Measurements from ENCODE around the gene KIAA1217.

KIAA1217 gene

DNA sequence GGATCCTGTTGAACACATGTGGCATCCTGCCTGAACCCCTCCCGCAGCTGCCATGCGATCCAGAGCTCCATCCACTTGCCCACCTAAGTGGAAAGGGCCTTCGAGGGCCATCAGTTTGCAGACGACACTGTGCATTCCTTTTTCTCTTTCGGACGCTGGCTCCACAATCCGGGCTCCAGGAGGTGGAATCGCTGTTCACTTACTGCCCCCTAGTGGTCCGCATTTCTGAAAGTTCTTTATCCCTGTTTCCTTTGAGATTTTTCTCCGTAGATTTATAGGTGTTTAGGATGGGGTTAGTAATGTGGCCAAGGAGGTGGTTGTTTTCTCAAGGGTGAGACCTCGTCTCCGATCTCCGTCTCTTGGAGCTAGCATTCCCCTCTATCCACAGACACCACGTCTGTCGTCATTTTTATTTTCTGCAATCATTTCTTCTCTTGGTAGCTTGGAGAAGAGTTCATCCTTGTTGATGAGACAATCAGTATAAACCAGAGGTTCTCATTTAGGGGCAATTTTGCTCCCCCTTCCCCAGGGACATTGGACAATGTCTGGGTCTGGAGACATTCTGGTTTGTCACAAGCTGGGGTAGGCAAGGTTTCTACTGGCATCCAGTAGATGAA, 310.2 kb downstream of the KIAA1217 start:
- no peaks in the 10 kb centered on the region for H3K9me3 ChIP-seq (ENCODE audit: control insufficient read depth, insufficient read depth, low read depth, low read length)
- H3K27ac ChIP-seq (ENCODE audit: extremely low read depth, low read depth, low read length) = no peak overlapping the region
- TF ChIP-seq HOXA7 (CRISPR knock-in tag; IDR thresholded peaks at IDR 0.05; ENCODE audit: borderline replicate concordance) (no peak), BCL11A (tag by site-specific recombination; IDR thresholded peaks at IDR 0.05; ENCODE audit: low read depth) (no peak), ZNF521 (tag by site-specific recombination; IDR thresholded peaks at IDR 0.05) (no peak), ZNF785 (tag by site-specific recombination; IDR thresholded peaks at IDR 0.05) (no peak), ZBTB8A (tag by site-specific recombination; IDR thresholded peaks at IDR 0.05) (no peak), KLF10 (tag by site-specific recombination; IDR thresholded peaks at IDR 0.05) (no peak), WT1 (tag by site-specific recombination; IDR thresholded peaks at IDR 0.05) (no peak), ZNF654 (tag by site-specific recombination; IDR thresholded peaks at IDR 0.05; ENCODE audit: low read depth) (peak; percentile 81), ZNF169 (tag by site-specific recombination; IDR thresholded peaks at IDR 0.05) (no peak), YY2 (tag by site-specific recombination; IDR thresholded peaks at IDR 0.05) (no peak), ZNF121 (tag by site-specific recombination; IDR thresholded peaks at IDR 0.05) (no peak), ZFP3 (tag by site-specific recombination; IDR thresholded peaks at IDR 0.05; ENCODE audit: low read depth) (no peak), GLIS2 (tag by site-specific recombination; IDR thresholded peaks at IDR 0.05) (no peak), ZNF366 (tag by site-specific recombination; conservative IDR thresholded peaks at IDR 0.05) (0 out of 2 replicates have a peak, but pooled peaks have one; percentile 10), ZSCAN16 (tag by site-specific recombination; IDR thresholded peaks at IDR 0.05) (no peak), ZNF837 (tag by site-specific recombination; IDR thresholded peaks at IDR 0.05) (no peak)
- TF ChIP-seq, protein P1, sequence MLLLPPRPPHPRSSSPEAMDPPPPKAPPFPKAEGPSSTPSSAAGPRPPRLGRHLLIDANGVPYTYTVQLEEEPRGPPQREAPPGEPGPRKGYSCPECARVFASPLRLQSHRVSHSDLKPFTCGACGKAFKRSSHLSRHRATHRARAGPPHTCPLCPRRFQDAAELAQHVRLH (tag by site-specific recombination; IDR thresholded peaks at IDR 0.05) = no peak
- TF ChIP-seq, protein P2, sequence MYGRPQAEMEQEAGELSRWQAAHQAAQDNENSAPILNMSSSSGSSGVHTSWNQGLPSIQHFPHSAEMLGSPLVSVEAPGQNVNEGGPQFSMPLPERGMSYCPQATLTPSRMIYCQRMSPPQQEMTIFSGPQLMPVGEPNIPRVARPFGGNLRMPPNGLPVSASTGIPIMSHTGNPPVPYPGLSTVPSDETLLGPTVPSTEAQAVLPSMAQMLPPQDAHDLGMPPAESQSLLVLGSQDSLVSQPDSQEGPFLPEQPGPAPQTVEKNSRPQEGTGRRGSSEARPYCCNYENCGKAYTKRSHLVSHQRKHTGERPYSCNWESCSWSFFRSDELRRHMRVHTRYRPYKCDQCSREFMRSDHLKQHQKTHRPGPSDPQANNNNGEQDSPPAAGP (tag by site-specific recombination; IDR thresholded peaks at IDR 0.05) = no peak
- TF ChIP-seq, protein P3, sequence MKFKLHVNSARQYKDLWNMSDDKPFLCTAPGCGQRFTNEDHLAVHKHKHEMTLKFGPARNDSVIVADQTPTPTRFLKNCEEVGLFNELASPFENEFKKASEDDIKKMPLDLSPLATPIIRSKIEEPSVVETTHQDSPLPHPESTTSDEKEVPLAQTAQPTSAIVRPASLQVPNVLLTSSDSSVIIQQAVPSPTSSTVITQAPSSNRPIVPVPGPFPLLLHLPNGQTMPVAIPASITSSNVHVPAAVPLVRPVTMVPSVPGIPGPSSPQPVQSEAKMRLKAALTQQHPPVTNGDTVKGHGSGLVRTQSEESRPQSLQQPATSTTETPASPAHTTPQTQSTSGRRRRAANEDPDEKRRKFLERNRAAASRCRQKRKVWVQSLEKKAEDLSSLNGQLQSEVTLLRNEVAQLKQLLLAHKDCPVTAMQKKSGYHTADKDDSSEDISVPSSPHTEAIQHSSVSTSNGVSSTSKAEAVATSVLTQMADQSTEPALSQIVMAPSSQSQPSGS (tag by site-specific recombination; IDR thresholded peaks at IDR 0.05; ENCODE audit: low read depth) = no peak
- TF ChIP-seq, protein P4, sequence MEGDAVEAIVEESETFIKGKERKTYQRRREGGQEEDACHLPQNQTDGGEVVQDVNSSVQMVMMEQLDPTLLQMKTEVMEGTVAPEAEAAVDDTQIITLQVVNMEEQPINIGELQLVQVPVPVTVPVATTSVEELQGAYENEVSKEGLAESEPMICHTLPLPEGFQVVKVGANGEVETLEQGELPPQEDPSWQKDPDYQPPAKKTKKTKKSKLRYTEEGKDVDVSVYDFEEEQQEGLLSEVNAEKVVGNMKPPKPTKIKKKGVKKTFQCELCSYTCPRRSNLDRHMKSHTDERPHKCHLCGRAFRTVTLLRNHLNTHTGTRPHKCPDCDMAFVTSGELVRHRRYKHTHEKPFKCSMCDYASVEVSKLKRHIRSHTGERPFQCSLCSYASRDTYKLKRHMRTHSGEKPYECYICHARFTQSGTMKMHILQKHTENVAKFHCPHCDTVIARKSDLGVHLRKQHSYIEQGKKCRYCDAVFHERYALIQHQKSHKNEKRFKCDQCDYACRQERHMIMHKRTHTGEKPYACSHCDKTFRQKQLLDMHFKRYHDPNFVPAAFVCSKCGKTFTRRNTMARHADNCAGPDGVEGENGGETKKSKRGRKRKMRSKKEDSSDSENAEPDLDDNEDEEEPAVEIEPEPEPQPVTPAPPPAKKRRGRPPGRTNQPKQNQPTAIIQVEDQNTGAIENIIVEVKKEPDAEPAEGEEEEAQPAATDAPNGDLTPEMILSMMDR (tag by site-specific recombination; IDR thresholded peaks at IDR 0.05) = peak; percentile 57; the same call in 1 of the 2 replicates
- TF ChIP-seq, protein P5, sequence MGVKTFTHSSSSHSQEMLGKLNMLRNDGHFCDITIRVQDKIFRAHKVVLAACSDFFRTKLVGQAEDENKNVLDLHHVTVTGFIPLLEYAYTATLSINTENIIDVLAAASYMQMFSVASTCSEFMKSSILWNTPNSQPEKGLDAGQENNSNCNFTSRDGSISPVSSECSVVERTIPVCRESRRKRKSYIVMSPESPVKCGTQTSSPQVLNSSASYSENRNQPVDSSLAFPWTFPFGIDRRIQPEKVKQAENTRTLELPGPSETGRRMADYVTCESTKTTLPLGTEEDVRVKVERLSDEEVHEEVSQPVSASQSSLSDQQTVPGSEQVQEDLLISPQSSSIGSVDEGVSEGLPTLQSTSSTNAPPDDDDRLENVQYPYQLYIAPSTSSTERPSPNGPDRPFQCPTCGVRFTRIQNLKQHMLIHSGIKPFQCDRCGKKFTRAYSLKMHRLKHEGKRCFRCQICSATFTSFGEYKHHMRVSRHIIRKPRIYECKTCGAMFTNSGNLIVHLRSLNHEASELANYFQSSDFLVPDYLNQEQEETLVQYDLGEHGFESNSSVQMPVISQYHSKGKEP (tag by site-specific recombination; IDR thresholded peaks at IDR 0.05) = no peak
- TF ChIP-seq, protein P6, sequence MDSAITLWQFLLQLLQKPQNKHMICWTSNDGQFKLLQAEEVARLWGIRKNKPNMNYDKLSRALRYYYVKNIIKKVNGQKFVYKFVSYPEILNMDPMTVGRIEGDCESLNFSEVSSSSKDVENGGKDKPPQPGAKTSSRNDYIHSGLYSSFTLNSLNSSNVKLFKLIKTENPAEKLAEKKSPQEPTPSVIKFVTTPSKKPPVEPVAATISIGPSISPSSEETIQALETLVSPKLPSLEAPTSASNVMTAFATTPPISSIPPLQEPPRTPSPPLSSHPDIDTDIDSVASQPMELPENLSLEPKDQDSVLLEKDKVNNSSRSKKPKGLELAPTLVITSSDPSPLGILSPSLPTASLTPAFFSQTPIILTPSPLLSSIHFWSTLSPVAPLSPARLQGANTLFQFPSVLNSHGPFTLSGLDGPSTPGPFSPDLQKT (IDR thresholded peaks at IDR 0.05; ENCODE audit: borderline replicate concordance, low read depth, low read length) = no peak
- TF ChIP-seq, protein P7, sequence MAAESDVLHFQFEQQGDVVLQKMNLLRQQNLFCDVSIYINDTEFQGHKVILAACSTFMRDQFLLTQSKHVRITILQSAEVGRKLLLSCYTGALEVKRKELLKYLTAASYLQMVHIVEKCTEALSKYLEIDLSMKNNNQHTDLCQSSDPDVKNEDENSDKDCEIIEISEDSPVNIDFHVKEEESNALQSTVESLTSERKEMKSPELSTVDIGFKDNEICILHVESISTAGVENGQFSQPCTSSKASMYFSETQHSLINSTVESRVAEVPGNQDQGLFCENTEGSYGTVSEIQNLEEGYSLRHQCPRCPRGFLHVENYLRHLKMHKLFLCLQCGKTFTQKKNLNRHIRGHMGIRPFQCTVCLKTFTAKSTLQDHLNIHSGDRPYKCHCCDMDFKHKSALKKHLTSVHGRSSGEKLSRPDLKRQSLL (tag by site-specific recombination; IDR thresholded peaks at IDR 0.05) = peak; percentile 67; the same call in 1 of the 2 replicates
- H3K36me3 ChIP-seq (ENCODE audit: control insufficient read depth in 2 of 2, insufficient read depth in 1 of 2, low read length in 2 of 2) = peaks cover 0 to 7% of the 10 kb centered on the region in 2 experiments; a peak in 1 of 3 replicates
- H3K4me1 ChIP-seq (ENCODE audit: control insufficient read depth, insufficient read depth, low read length) = no peaks in the 10 kb centered on the region
- POLR2A ChIA-PET = no interaction called here
- no peak overlapping the region for H3K4me3 ChIP-seq (ENCODE audit: low read depth, low read length)
- CTCF ChIA-PET = interaction anchor here (0.6 to 3.7 kb wide), 48 partner anchors 8 to 1432 kb away, joined by 3 to 36 read pairs (median 3); no protein-coding TSS in a partner anchor
